Activated CD8-positive, alpha-beta T cell treated with anti-CD3 and anti-CD28 coated beads, Interleukin-2, amount 10 ng/mL, durations not matched to agents 7 days and 5 days (primary cell): ENCODE data around the gene C7orf25. TPM values are rescaled to one million over a fixed set of nuclear protein-coding genes. Genes with fewer than 3 reads are reported as not detected.
A peak's percentile ranks its signal among the peaks of the same experiment; 100 is the strongest.

Source experiments
- ATAC-seq: fragments of 150-1000 bp; cut with Tn5 transposase; one replicate; pipeline ENCODE4 v1.10.0; 2021; ENCODE audit warnings: moderate library complexity
- CTCF ChIA-PET: fragments of 350-600 bp; sonication (Branson Sonifier 250); formaldehyde crosslinking; loops from one replicate; lab custom pipeline; 2021; ENCODE audit warnings: antibody characterized with exemption; lab: Charles Lee
- POLR2A ChIA-PET: fragments of 350-600 bp; sonication (Branson Sonifier 250); formaldehyde crosslinking; loops from one replicate; lab custom pipeline; 2021; ENCODE audit warnings: antibody characterized with exemption; lab: Charles Lee
- DNase-seq: peaks from one replicate; pipeline ENCODE4 v3.0.0-alpha.2; 2020
- H3K27ac Mint-ChIP-seq: one replicate; pipeline ENCODE4 v1.8.0; 2021; ENCODE audit warnings: mild to moderate bottlenecking, mixed read lengths
- H3K27me3 Mint-ChIP-seq: one replicate; pipeline ENCODE4 v1.8.0; 2021; ENCODE audit warnings: low read depth, mixed read lengths
- H3K36me3 Mint-ChIP-seq: one replicate; pipeline ENCODE4 v1.8.0; 2021; ENCODE audit warnings: low read depth, mixed read lengths
- H3K4me1 Mint-ChIP-seq: one replicate; pipeline ENCODE4 v1.8.0; 2021; ENCODE audit warnings: low read depth, mixed read lengths
- H3K4me3 Mint-ChIP-seq: one replicate; pipeline ENCODE4 v1.8.0; 2021; ENCODE audit warnings: mild to moderate bottlenecking, mixed read lengths
- H3K9me3 Mint-ChIP-seq: one replicate; pipeline ENCODE4 v1.8.0; 2022; ENCODE audit warnings: mixed read lengths; ENCODE audit not compliant: insufficient read depth
- total RNA-seq, 2 experiments: library from RNA; stranded (reverse); gene quantifications; one replicate each; pipeline ENCODE4 v1.2.3, GENCODE V29; 2021

Gene C7orf25
- 1 to 10 TPM; 6.0 to 7.2 TPM for total RNA-seq

DNA sequence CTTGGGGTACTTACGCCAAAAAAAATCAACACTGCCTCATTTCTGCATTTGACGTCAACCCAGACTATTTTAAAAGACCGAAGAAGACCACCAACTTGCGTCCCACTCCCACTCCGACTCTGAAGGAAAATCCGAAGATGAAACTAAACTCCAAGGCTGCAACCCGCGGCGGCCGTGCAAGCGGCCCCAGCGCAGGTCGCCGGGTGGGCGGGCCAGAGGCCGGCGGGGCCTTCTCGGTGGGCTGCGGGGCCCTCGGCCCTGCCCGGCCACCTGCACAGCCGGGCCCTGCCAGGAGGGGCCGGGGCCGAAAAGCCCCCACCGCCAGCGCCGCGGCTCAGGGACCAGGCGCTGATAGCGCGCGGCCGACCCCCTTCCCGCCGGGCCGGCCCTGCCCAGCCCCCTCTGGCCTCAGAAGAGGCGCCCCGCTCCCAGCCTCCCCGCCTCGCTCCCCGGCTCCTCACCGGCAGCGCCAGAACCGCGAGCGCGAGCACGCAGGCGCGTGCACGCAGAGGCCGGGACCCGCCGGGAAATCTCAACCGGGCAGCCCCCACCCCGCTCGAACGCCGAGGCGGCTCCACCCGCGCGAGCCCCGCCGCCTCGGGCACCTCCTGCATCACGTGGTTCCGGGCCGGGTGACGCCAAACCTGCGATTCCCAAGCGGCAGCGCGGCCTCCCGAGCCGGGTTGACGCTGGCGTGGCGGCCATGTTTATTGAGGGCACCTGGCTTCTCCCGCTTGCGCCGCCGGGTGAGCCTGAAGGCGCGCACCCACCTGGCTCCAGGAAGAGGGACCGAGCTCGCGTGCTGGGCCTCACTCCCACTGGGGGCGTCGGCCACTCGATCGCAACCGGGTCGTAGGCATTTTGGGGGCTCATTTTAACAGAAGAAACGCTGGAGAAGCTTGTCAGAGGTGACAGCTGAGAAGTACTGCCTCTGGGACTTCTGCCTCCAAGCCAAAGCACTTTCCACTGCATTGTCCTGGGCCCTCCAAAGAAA is at the start of gene C7orf25:
Gene C7orf25, minus strand, starts transcription at position 617 of the 994 bp plus-strand sequence. CDS start 1,170 bp downstream, outside the sequence.
- Mint-ChIP-seq H3K4me3 (peak within 1 kb of the TSS; percentile 93), H3K9me3 (no peaks in the 10 kb centered on the region), H3K36me3 (peaks cover 54% of the 10 kb centered on the region), H3K27ac (peak within 1 kb of the TSS; percentile 92), H3K4me1 (peaks cover 66% of the 10 kb centered on the region), H3K27me3 (no peaks in the 10 kb centered on the region)
- DNase-seq (peak; percentile 96), ATAC-seq (peak; percentile 96)
- CTCF ChIA-PET = interaction anchor here (0.7 to 2.7 kb wide), 5 partner anchors 13 to 30 kb away, joined by 4 to 9 read pairs (median 5); partner anchors contain the start of genes MRPL32 and PSMA2
- POLR2A ChIA-PET = interaction anchor here (1.0 to 1.3 kb wide), 4 partner anchors 19 to 671 kb away, joined by 4 to 19 read pairs (median 7); partner anchors contain the start of genes MRPL32, PSMA2 and STK17A

DNA sequence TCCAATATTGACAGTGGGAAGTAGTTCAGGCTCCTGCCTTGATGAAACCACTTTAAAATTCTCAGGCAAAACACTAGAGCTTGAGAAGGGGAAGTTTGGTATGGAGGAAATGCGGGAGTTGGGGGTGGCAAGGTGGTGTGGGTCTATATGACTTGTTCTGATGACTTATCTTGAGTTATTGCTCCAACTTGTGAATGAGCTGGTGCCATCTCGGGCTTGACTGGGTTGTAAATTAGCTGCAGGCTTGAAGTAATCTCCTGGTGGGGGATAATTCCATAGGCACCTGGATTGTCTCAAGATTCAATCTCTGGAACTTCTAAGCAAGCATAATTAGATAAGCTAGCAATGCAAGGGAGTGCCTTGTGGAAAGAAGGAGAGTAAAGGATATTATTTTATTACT is 49.3 kb upstream of the C7orf25 start:
- CTCF ChIA-PET = interaction anchor here (2.9 kb wide), 1 partner anchor 20 kb away, joined by 10 read pairs; no protein-coding TSS in a partner anchor
- no peak overlapping the region for H3K4me3 Mint-ChIP-seq
- H3K27me3 Mint-ChIP-seq = peaks cover 5% of the 10 kb centered on the region
- ATAC-seq = no peak
- no peak overlapping the region for H3K27ac Mint-ChIP-seq
- POLR2A ChIA-PET = no interaction called here
- H3K9me3 Mint-ChIP-seq = peaks cover 7% of the 10 kb centered on the region
- H3K36me3 Mint-ChIP-seq = no peaks in the 10 kb centered on the region
- DNase-seq = no peak
- no peaks in the 10 kb centered on the region for H3K4me1 Mint-ChIP-seq

DNA sequence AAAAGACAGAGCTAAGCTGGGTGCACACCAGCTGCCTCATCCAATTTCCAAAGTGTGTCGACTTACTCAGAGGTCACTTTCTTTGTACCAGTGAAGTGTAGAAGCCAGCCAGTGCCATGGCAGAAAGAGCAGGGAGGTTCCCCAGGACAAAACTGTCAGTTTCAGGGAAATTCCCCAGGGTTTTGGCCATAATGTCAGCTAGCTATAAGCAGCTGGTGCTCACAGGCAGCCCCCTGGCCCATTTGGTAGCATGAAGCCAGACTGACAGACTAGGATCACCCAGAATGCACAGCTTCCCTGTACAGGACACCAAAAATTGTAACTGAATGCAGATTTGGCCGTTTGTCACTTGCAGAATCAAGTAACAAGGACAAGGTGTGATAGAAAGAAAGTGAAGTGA is 48.9 kb upstream of the C7orf25 start:
- ChIA-PET POLR2A (no interaction called here), CTCF (interaction anchor here (2.9 kb wide), 1 partner anchor 20 kb away, joined by 10 read pairs; no protein-coding TSS in a partner anchor)
- no peak overlapping the region for H3K27ac Mint-ChIP-seq
- ATAC-seq (no peak), DNase-seq (no peak)
- no peaks in the 10 kb centered on the region for H3K36me3 Mint-ChIP-seq
- H3K9me3 Mint-ChIP-seq = peaks cover 7% of the 10 kb centered on the region
- no peaks in the 10 kb centered on the region for H3K4me1 Mint-ChIP-seq
- H3K27me3 Mint-ChIP-seq = peaks cover 5% of the 10 kb centered on the region
- H3K4me3 Mint-ChIP-seq = no peak overlapping the region

DNA sequence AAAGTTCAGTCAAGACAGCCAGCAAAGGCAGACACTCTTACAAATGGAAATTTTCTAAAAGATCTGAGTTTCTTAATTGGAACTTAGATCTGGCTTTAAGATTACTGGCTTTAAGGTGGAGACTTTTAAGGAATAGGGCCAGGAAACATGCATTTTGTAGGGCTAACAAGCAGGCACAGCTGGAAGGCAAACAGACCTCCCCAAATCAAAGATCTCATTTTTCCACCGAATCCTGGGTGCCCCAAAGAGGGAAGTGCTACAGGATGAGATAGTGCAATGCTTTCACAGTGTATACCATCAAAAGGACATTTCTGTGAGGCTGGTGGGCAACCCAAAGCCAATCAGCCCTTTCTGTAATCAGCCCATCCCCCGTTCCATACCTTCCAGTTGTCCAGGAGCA is 47.7 kb upstream of the C7orf25 start:
- POLR2A ChIA-PET = no interaction called here
- Mint-ChIP-seq H3K27ac (no peak overlapping the region), H3K9me3 (peaks cover 7% of the 10 kb centered on the region), H3K36me3 (no peaks in the 10 kb centered on the region), H3K4me3 (no peak overlapping the region), H3K27me3 (peaks cover 5% of the 10 kb centered on the region), H3K4me1 (no peaks in the 10 kb centered on the region)
- no peak for ATAC-seq
- no peak for DNase-seq
- CTCF ChIA-PET = interaction anchor here (0.8 to 2.9 kb wide), 2 partner anchors 13 to 19 kb away, joined by 3 to 10 read pairs; no protein-coding TSS in a partner anchor

DNA sequence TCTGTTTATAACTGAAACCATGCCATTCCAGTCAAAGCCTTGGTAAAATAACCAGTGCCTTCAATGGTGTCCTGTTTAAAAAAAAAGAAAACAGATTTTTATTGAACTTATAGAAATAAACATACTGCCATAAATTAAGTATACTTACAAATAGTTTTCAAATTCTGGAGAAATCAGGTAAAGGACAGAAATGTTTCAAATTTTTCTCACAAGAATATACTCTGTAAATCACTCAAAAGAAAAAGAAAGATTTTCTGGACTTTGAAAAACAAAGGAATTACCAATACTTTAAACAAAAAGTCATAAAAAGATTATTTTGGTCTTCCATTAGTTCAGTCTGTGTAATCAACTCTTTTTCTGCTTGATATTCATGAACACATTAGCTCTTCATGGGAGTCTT is 44.2 kb upstream of the C7orf25 start:
- Mint-ChIP-seq H3K36me3 (no peaks in the 10 kb centered on the region), H3K27me3 (no peaks in the 10 kb centered on the region), H3K27ac (no peak overlapping the region), H3K4me3 (no peak overlapping the region), H3K4me1 (no peaks in the 10 kb centered on the region), H3K9me3 (peaks cover 7% of the 10 kb centered on the region)
- ATAC-seq (no peak), DNase-seq (no peak)
- ChIA-PET CTCF (no interaction called here), POLR2A (no interaction called here)

DNA sequence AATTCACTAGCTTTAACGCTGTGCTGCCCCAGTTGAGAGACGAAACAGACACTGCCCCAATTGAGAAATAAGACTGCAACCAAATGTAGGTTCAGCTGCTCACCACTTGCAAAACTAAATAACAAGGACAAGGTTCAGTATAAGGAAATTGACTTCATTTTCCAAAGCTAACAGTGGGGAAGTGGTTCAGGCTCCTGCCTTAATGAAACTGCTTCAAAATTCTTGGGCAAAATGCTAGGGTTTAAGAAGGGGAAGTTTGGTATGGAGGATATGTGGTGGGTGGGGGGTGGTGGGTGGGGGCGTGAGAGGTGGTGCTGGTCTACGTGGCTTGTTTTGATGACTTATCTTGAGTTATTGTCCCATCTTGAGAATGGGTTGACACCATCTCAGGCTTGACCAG is 42.1 kb upstream of the C7orf25 start:
- Mint-ChIP-seq H3K27me3 (no peaks in the 10 kb centered on the region), H3K9me3 (peaks cover 7% of the 10 kb centered on the region), H3K27ac (no peak overlapping the region), H3K4me1 (no peaks in the 10 kb centered on the region), H3K36me3 (no peaks in the 10 kb centered on the region), H3K4me3 (no peak overlapping the region)
- ChIA-PET CTCF (interaction anchor here (0.9 to 1.7 kb wide), 2 partner anchors 13 to 78 kb away, joined by 3 to 7 read pairs; no protein-coding TSS in a partner anchor), POLR2A (no interaction called here)
- ATAC-seq (no peak), DNase-seq (no peak)

DNA sequence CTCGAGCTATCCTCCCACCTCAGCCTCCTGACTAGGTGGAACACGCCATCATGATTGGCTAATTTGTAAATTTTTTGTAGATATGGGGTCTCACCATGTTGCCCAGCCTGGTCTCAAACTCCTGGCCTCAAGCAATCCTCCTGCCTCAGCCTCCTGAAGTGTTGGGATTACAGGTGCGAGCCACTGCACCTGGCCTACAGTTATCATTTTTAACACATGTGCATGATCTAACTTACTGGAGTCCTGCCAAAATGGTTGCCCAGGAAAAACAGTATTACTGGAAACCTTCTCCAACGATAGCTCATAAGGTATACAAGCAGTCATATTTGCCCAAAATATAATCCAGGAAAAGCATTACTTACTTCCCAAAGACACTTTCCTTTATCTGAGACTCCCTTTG is 40.5 kb upstream of the C7orf25 start:
- no peak overlapping the region for H3K4me3 Mint-ChIP-seq
- peaks cover 7% of the 10 kb centered on the region for H3K9me3 Mint-ChIP-seq
- ChIA-PET POLR2A (no interaction called here), CTCF (no interaction called here)
- H3K27ac Mint-ChIP-seq = no peak overlapping the region
- no peaks in the 10 kb centered on the region for H3K36me3 Mint-ChIP-seq
- no peaks in the 10 kb centered on the region for H3K27me3 Mint-ChIP-seq
- no peaks in the 10 kb centered on the region for H3K4me1 Mint-ChIP-seq
- ATAC-seq (no peak), DNase-seq (no peak)

DNA sequence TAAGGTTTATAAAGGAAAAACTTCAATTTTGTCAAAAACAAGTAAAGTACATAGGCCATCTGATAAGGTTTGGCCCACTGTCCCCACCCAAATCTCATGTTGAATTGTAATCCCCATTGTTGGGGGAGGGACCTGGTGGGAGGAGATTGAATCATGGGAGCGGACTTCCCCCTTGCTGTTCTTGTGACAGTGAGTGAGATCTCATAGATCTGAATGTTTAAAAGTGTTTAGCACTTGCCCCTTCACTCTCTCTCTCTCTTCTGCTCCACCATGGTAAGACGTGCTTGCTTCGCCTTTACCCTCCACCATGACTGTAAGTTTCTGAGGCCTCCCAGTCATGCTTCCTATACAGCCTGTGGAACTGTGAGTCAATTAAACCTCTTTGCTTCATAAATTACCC is 38.5 kb upstream of the C7orf25 start:
- POLR2A ChIA-PET = no interaction called here
- CTCF ChIA-PET = interaction anchor here (1.7 kb wide), 1 partner anchor 9 kb away, joined by 6 read pairs; no protein-coding TSS in a partner anchor
- no peak for ATAC-seq

DNA sequence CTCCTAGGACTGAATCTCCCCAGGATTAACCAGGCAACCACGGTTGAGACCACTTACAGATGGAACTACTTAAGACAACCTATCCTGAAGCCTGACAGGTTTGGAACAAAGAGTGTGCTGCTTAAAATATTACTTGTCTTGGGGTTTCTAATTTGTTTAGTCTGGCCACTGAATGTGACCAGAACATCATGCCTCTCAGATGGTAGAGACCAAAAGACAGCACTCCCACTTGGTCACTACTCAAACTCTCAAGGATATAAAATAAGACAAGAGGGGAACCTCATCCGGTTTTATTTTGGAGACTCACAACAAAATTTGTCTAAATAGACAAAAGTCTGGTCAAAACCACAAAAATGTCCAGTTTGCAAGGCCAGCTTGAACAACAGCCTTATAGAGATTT is 35.7 kb upstream of the C7orf25 start:
- no peaks in the 10 kb centered on the region for H3K27me3 Mint-ChIP-seq
- POLR2A ChIA-PET = no interaction called here
- H3K4me3 Mint-ChIP-seq = no peak overlapping the region
- DNase-seq = no peak
- no peak overlapping the region for H3K27ac Mint-ChIP-seq
- no peaks in the 10 kb centered on the region for H3K36me3 Mint-ChIP-seq
- H3K4me1 Mint-ChIP-seq = peaks cover 13% of the 10 kb centered on the region
- CTCF ChIA-PET = no interaction called here
- no peaks in the 10 kb centered on the region for H3K9me3 Mint-ChIP-seq
- ATAC-seq = no peak

More for the DNA sequence above, 38.5 kb upstream of the C7orf25 start:
- Mint-ChIP-seq H3K36me3 (no peaks in the 10 kb centered on the region), H3K27me3 (no peaks in the 10 kb centered on the region), H3K4me1 (peaks cover 13% of the 10 kb centered on the region), H3K27ac (no peak overlapping the region), H3K9me3 (no peaks in the 10 kb centered on the region), H3K4me3 (no peak overlapping the region)
- no peak for DNase-seq

DNA sequence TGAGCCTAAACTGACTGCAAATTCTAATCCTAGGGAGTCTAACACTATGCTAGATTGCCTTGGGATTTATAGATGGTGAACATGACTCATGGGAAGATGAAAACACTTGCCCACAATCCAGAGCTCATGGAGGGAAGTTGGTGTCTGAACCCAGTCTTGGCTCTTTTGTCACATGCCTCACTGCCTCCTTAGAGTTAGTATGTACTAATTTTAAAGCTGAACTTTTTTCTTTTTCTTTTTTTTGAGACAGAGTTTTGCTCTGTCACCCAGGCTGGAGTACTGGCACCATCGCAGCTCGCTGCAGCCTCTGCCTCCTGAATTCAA is 34.7 kb upstream of the C7orf25 start:
- Mint-ChIP-seq H3K4me3 (no peak overlapping the region), H3K27me3 (no peaks in the 10 kb centered on the region), H3K27ac (peak overlapping the region; percentile 84), H3K4me1 (peaks cover 13% of the 10 kb centered on the region), H3K9me3 (no peaks in the 10 kb centered on the region), H3K36me3 (no peaks in the 10 kb centered on the region)
- DNase-seq = no peak
- CTCF ChIA-PET = interaction anchor here (0.5 to 2.3 kb wide), 6 partner anchors 12 to 1006 kb away, joined by 3 to 11 read pairs (median 4); partner anchors contain the start of genes MRPL32 and PSMA2
- ATAC-seq = peak; percentile 14
- POLR2A ChIA-PET = interaction anchor here (1.2 to 2.0 kb wide), 2 partner anchors 14 to 20 kb away, joined by 4 to 12 read pairs; partner anchors contain the start of genes MRPL32 and PSMA2

DNA sequence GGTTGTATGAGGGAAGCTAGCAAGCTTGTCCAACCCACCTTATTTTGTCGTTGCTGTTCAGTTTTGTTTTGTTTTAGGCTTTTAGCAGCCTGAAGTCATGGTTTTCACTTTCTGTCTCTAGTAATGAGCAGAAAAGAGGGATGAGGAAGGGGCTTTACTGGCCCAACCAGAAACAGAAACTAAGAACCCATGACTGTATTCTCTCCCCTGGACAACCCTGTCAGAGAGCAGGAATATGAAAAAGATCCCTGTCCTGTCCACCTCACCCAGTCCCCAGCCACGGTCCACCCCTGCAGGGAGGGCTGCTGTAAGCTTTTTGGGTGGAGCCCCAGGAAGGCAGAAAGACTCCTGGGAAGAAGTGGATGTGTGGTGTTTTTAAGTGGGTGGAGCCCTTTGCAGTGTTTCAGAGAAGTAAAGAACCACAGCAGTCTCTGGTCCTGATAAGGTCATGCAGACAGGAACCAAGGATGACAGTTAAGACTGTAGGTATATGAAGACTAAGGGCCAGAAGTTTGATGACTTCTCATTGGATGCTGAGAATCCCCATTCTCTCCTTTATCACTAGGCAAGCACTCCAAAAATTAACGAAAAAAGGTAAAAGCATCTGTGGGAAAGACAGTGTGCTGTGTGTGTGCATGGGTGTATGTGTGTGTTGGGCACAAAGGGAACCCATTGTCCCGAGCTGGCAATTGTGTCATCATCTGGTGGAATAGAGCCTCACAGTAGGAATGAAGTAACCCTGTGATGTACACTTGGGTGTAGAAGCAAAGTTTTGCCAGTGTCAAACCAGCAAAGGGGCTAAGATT is 34.2 kb upstream of the C7orf25 start:
- Mint-ChIP-seq H3K27ac (peak overlapping the region; percentile 84), H3K36me3 (no peaks in the 10 kb centered on the region), H3K4me1 (peaks cover 13% of the 10 kb centered on the region), H3K27me3 (no peaks in the 10 kb centered on the region), H3K9me3 (no peaks in the 10 kb centered on the region), H3K4me3 (peak overlapping the region; percentile 65)
- peak; percentile 32 for DNase-seq
- ChIA-PET CTCF (interaction anchor here (0.5 to 2.3 kb wide), 9 partner anchors 11 to 1005 kb away, joined by 3 to 11 read pairs (median 3); partner anchors contain the start of genes MRPL32 and PSMA2), POLR2A (interaction anchor here (1.2 to 2.0 kb wide), 2 partner anchors 14 to 20 kb away, joined by 4 to 12 read pairs; partner anchors contain the start of genes MRPL32 and PSMA2)
- ATAC-seq = peak; percentile 78
